ENCODE data around the gene ARHGAP31.

Gene ARHGAP31

DNA sequence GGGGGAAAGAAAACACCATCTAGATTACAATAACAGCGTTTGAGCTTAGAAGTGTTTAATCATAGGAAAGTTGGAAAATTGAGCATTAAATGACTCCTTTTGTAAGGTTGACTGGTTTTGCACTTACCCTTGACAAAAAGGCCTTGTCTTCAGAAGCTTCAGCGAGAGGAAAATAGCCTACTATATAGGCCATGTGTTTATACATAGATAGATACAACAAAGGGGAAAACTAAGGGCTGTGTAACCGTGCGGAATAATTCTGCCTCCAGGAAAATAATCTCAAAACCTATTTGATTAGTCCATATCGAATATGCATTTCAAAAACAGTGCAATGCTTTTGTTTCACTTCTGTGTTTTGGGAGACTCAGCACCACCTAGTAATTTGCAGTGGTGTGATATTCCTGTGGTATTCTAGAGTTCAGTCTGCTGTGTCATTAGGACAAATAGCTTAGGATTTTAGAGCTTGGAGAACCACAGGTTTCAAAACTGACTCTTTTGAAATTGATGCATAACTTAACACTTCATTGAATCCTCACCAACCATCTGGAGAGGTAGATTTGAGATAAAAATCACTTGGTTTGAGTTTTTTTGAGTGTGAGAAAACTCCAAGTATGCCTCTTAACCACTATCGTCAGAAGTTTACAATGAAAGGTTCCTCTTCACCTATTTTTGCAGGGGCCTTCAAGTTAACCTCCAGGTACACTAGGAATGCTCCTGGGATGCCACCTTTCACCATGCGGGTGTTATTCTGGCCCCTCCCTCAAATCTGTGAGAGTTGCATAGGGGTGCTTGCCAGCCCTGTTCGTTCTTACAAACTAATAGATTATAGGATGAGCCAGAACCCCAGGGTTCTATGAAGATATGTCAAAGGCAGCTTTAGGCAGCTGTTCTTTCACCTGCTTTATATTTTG lies 1.9 kb downstream of the ARHGAP31 start:
- no peak overlapping the region for H3K27ac ChIP-seq
- POLR2A ChIA-PET (ENCODE audit: low non-redundant PET): no interaction called here
- TF ChIP-seq, protein P1, sequence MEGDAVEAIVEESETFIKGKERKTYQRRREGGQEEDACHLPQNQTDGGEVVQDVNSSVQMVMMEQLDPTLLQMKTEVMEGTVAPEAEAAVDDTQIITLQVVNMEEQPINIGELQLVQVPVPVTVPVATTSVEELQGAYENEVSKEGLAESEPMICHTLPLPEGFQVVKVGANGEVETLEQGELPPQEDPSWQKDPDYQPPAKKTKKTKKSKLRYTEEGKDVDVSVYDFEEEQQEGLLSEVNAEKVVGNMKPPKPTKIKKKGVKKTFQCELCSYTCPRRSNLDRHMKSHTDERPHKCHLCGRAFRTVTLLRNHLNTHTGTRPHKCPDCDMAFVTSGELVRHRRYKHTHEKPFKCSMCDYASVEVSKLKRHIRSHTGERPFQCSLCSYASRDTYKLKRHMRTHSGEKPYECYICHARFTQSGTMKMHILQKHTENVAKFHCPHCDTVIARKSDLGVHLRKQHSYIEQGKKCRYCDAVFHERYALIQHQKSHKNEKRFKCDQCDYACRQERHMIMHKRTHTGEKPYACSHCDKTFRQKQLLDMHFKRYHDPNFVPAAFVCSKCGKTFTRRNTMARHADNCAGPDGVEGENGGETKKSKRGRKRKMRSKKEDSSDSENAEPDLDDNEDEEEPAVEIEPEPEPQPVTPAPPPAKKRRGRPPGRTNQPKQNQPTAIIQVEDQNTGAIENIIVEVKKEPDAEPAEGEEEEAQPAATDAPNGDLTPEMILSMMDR (conservative IDR thresholded peaks at IDR 0.05; ENCODE audit: low read depth): no peak
- CTCF ChIA-PET: interaction anchor here (0.5 to 0.7 kb wide), 2 partner anchors 197 to 1053 kb away, joined by 3 to 4 read pairs; no protein-coding TSS in a partner anchor
- DNase-seq (ENCODE audit: low spot score): no peak

DNA sequence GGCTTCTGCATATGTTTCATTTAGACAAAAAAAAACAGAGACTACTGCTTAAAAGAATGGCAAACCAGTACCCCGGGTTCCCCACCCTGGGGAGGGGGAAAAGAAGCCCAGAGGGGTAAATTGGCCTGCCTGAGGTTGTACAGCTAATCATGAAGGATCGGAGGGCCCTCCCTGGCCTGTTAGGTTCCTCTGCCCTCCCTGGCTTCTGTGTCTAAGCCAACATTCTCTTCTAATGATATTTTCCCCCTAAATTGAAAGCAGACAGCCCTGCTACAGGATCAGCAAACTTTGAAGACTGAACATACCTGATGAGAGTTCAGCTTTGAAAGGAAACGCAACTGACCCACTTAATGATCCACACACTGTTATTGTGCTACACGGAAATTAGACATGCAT lies 2.5 kb downstream of the ARHGAP31 start:
- TF ChIP-seq, protein P1 (conservative IDR thresholded peaks at IDR 0.05; ENCODE audit: low read depth): no peak
- ChIA-PET POLR2A (ENCODE audit: low non-redundant PET) (no interaction called here), CTCF (interaction anchor here (0.5 to 0.7 kb wide), 2 partner anchors 198 to 1052 kb away, joined by 3 to 4 read pairs; no protein-coding TSS in a partner anchor)
- H3K27ac ChIP-seq: no peak overlapping the region
- no peak for DNase-seq (ENCODE audit: low spot score)

DNA sequence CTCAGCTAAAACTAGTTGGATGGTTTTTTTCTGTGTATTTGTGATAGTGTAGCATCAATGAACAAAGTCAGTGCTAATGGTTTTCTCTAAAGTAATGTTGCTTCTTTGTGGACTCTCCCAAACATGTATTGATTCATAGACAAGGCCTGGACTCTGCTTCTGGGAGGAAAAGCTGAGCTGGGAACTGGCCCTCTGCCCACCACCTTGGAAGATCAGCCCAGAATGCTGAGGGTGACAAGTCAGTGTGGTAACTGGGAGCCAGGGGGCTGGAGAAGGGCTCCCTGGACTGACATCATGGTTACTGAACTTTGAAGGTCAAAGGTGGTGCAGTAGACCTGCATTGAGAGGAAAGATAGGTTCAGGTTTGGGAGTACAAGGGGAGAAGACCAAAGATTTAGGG lies 3.0 kb downstream of the ARHGAP31 start:
- TF ChIP-seq, protein P1 (conservative IDR thresholded peaks at IDR 0.05; ENCODE audit: low read depth): no peak
- POLR2A ChIA-PET (ENCODE audit: low non-redundant PET): no interaction called here
- no peak for DNase-seq (ENCODE audit: low spot score)
- no peak overlapping the region for H3K27ac ChIP-seq
- CTCF ChIA-PET: interaction anchor here (0.5 kb wide), 1 partner anchor 199 kb away, joined by 4 read pairs; no protein-coding TSS in a partner anchor

DNA sequence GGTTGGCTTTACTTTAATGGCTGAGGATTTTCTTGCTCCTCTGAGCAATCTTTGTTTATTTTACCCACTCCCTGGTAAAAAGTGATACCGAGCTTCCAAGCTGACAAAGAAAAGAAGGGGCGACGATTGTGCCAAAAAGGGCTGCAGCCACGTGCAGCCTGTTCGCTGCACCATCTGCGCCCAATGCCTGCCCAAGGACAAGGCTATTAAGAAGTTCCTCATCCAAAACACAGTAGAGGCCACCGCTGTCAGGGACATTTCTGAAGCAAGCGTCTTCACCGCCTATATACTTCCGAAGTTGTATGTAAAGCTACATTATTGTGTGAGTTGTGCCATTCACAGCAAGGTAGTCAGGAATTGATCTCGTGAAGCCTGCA lies 4.4 kb downstream of the ARHGAP31 start:
- ChIA-PET POLR2A (ENCODE audit: low non-redundant PET) (no interaction called here), CTCF (no interaction called here)
- no peak for DNase-seq (ENCODE audit: low spot score)
- no peak overlapping the region for H3K27ac ChIP-seq
- TF ChIP-seq, protein P1 (conservative IDR thresholded peaks at IDR 0.05; ENCODE audit: low read depth): no peak

DNA sequence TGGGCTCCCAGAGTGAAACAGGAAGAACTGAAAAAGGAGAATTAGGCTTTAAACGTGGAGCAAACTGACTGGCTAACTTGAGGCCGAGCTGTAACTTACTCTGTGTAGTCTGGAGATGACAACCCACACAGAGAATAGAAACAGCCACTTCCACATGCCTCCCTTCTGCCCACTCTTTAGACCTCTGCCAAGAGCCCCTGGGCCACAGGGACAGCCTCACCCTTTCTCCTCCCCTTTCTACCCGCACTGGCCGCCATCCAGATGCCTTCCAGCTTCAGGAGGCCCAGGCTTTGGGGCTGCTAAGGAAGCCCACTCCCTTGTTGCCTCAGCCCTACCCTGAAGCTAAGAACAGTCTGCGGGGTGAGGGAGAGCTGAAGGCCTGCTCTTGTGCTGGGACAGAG lies 6.8 kb downstream of the ARHGAP31 start:
- no peak overlapping the region for H3K27ac ChIP-seq
- ChIA-PET POLR2A (ENCODE audit: low non-redundant PET) (no interaction called here), CTCF (no interaction called here)
- DNase-seq (ENCODE audit: low spot score): no peak
- TF ChIP-seq, protein P1 (conservative IDR thresholded peaks at IDR 0.05; ENCODE audit: low read depth): no peak

DNA sequence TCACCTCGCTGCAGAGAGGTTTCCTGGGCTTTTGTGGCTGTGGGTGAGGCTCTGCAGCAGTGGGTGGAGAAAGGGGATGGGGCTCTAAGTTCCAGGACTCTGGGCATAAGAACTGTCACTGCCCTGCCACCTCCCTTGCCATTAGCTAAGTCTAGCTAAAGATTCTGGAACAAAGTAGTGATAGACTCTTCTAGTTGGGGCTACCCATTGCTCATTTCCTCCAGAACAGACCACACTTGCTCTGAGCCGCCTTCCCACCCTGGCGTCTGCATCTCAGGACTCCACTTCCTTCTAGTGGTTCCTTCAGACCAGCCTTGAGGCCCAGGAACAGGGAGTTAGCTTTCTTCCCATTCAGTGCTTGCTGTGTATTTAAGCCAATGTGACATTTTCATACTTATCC lies 7.5 kb downstream of the ARHGAP31 start:
- no peak overlapping the region for H3K27ac ChIP-seq
- CTCF ChIA-PET: no interaction called here
- POLR2A ChIA-PET (ENCODE audit: low non-redundant PET): interaction anchor here (0.8 kb wide), 1 partner anchor 162 kb away, joined by 3 read pairs; the partner anchor contains the start of gene TMEM39A
- DNase-seq (ENCODE audit: low spot score): no peak
- TF ChIP-seq, protein P1 (conservative IDR thresholded peaks at IDR 0.05; ENCODE audit: low read depth): no peak

Data from RWPE1 (cell line).